Glomerular endothelial cell (primary cell): ENCODE data around the gene GADL1. TPM values are rescaled to one million over a fixed set of nuclear protein-coding genes. Genes with fewer than 3 reads are reported as not detected.

ENCODE experiments used
- DNase-seq: peaks from one replicate; pipeline ENCODE4 v3.0.0-alpha.2; 2011; ENCODE audit warnings: low read depth, low spot score; ENCODE audit errors: extremely low read depth
- total RNA-seq: library from RNA; depleted of rRNA; stranded (reverse); fragments of >200 nt; gene quantifications from 2 replicates; pipeline ENCODE4 v1.2.3, GENCODE V29; 2015

Gene GADL1
- total RNA-seq, 1 donor from 2014 or later, result 0.58 TPM

GRCh38 chr3:30733209-30733608, 161.3 kb downstream of the GADL1 start:
- DNase-seq, result no peak

GRCh38 chr3:30730967-30731366, 163.5 kb downstream of the GADL1 start:
- no peak for DNase-seq

- no peak for DNase-seq
Observed at GRCh38 chr3:30729936-30730335, 164.5 kb downstream of the GADL1 start.

- no peak for DNase-seq
Observed at GRCh38 chr3:30729512-30729911, 164.9 kb downstream of the GADL1 start.

GRCh38 chr3:30728143-30728542, 166.3 kb downstream of the GADL1 start:
- DNase-seq, result no peak

- DNase-seq, result no peak
Observed at GRCh38 chr3:30724863-30725262, 169.6 kb downstream of the GADL1 start.

- no peak for DNase-seq
Observed at GRCh38 chr3:30723211-30723610, 171.2 kb downstream of the GADL1 start.

- DNase-seq, result no peak
Observed at GRCh38 chr3:30721314-30721634, 173.2 kb downstream of the GADL1 start.

- DNase-seq, result no peak
Observed at GRCh38 chr3:30720586-30721313, 173.7 kb downstream of the GADL1 start.

GRCh38 chr3:30719536-30719935, 174.9 kb downstream of the GADL1 start:
- DNase-seq, result no peak

- no peak for DNase-seq
Observed at GRCh38 chr3:30713885-30714503, 180.5 kb downstream of the GADL1 start.

- DNase-seq, result no peak
Observed at GRCh38 chr3:30712991-30713390, 181.5 kb downstream of the GADL1 start.

GRCh38 chr3:30711867-30712266, 182.6 kb downstream of the GADL1 start:
- DNase-seq, result no peak

GRCh38 chr3:30711151-30711550, 183.3 kb downstream of the GADL1 start:
- no peak for DNase-seq

GRCh38 chr3:30710017-30710416, 184.4 kb downstream of the GADL1 start:
- no peak for DNase-seq

- peak; percentile 45 for DNase-seq
Observed at GRCh38 chr3:30708472-30708871, 186.0 kb downstream of the GADL1 start.

- no peak for DNase-seq
Observed at GRCh38 chr3:30707825-30708224, 186.6 kb downstream of the GADL1 start.

GRCh38 chr3:30704931-30705890, 189.2 kb downstream of the GADL1 start:
- peak; percentile 64 for DNase-seq

GRCh38 chr3:30702828-30703397, 191.5 kb downstream of the GADL1 start:
- DNase-seq, result no peak

- no peak for DNase-seq
Observed at GRCh38 chr3:30702038-30702827, 192.2 kb downstream of the GADL1 start.
